HG02571 (cell line): ENCODE measurements around the gene SEMA6A.

Experiments
- ATAC-seq: cut with Tn5 transposase; IDR thresholded peaks from one replicate; pipeline ENCODE4 v1.9.1; 2021; ENCODE audit warnings: mild to moderate bottlenecking, moderate library complexity; ENCODE audit not compliant: unreplicated experiment

Gene SEMA6A, protein sequence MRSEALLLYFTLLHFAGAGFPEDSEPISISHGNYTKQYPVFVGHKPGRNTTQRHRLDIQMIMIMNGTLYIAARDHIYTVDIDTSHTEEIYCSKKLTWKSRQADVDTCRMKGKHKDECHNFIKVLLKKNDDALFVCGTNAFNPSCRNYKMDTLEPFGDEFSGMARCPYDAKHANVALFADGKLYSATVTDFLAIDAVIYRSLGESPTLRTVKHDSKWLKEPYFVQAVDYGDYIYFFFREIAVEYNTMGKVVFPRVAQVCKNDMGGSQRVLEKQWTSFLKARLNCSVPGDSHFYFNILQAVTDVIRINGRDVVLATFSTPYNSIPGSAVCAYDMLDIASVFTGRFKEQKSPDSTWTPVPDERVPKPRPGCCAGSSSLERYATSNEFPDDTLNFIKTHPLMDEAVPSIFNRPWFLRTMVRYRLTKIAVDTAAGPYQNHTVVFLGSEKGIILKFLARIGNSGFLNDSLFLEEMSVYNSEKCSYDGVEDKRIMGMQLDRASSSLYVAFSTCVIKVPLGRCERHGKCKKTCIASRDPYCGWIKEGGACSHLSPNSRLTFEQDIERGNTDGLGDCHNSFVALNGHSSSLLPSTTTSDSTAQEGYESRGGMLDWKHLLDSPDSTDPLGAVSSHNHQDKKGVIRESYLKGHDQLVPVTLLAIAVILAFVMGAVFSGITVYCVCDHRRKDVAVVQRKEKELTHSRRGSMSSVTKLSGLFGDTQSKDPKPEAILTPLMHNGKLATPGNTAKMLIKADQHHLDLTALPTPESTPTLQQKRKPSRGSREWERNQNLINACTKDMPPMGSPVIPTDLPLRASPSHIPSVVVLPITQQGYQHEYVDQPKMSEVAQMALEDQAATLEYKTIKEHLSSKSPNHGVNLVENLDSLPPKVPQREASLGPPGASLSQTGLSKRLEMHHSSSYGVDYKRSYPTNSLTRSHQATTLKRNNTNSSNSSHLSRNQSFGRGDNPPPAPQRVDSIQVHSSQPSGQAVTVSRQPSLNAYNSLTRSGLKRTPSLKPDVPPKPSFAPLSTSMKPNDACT

DNA sequence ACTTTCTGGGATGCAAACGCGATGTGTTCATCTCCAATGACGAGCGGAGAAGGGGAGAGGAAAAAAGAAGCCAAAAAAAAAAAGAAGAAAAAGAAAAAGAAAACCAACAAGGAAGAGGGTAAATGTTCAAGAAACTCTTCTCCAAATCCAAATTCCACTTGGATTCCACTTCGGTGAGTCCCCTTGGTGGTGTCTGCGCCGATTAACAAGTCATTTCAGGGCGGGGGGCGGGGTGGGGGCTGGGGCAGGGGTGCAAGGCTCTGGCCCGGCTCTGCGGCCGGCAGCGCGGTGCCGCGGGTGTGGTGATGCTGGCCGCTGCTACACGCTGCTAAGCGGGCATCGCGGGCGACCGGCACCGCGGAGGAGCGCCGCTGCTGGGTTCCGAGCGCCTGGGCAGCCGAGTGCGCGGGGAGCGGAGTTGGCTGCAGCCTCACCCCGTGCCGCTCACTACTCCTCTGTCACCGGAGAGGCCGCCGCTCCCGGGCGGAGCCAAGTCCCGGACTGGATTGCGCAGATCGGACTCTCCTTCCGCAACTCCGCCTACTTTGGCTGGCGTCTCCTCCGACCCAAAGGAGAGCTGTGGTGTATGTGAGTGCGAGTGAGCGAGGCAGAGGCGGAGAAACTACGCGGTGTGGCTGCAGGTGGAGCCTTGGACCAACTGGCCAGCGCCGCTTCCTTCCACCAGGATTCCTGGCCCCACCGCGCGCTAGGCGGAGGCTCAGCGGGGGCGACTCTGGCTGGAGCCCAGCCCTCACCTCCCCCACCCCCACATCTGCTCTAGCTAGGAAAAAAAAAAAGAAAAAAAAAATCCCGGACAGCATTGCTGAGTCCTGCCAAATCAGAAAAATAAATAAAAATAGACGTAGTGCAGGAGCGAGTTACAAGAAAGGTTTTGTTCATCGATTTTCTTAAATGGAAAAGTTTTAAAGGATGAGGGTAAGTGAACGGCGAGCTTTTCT, at the start of gene SEMA6A:
TSS of gene SEMA6A (minus strand) at position 457 of the 959 bp plus-strand sequence. CDS start 69,879 bp downstream, outside the sequence.
- peak; percentile 52 for ATAC-seq

DNA sequence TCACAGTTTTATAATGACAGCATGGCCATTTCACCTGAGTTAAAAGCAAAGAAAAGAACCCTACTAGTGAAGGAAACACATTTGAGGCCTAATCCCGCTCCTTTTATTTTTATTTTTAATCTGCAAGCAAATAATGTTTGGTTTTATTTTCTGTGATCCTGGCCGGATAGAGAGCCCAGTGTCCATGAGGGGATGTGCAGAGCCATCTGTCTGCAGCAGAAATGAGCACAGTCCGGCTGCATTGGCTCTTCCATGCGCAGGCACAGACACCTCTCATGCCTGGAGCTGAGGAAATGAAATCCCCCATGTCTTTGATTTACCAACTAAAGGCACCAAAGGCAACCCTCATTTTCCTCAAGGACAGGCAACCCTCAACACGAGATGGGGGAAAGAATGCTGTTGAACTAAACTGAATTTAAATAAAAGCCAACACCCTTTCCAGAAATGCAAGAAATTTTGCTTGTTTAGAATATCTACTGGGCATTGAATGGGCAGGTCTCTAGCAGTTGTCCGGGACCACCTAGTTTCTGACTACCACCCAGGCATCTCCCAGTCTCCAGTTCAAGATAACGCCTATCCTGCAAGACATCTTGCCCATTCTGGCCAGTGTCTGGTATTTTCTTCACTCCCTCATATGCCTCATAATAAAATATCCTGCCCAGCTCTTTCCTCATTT, 47.9 kb upstream of the SEMA6A start:
- ATAC-seq = no peak

DNA sequence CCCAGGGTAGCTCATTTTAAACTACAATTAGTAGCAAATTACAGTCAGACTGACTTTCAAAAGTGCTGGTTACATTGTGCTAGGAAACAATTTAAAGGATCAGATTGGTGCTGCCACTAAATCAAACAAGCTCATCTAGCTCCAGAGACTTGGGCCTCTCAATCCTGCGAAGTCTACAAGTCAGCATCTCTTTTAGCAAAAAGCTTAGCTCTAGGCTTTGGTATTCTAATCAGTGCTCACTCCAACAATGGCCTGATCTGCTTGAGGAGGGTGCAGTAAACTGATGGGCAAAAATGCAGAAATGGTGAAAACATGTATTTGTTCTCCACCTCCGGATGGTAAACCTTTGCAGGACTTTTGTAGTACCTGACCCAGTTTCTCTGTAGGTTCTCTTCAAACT, 47.0 kb upstream of the SEMA6A start:
- no peak for ATAC-seq

DNA sequence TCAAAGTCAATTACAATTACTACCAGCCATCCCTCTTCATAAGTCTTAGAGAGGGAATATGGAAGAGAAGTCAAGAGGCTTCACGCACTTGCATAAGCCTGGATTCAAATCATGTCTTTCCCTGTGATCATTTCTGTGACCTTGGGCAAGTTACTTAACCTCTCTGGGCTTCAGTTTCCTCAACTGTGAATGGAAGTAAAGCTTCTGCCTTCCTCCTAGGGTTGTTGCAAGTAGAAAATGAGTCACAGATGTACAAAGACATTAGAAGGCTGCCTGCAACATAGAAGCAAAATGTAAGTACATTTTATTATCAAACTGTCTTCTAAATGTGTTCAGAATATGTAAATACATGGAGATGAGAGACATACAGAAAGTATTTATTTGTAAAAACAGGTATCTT, 42.3 kb upstream of the SEMA6A start:
- no peak for ATAC-seq

DNA sequence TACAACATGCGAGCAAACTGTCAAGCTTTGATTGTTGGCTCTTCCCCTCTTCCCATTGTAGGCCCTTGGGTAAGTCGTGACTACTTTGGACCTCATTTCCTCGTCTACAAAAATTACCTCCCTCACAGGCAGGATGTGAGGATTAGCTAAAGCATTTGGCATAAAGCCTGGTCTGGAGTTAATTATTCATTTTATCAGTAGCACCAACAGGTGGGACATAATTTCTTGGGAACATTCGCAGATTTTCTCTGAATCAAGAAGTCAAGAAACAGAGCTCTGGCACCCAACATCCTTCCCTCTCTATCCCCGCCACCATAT, 39.9 kb upstream of the SEMA6A start:
- ATAC-seq = no peak

DNA sequence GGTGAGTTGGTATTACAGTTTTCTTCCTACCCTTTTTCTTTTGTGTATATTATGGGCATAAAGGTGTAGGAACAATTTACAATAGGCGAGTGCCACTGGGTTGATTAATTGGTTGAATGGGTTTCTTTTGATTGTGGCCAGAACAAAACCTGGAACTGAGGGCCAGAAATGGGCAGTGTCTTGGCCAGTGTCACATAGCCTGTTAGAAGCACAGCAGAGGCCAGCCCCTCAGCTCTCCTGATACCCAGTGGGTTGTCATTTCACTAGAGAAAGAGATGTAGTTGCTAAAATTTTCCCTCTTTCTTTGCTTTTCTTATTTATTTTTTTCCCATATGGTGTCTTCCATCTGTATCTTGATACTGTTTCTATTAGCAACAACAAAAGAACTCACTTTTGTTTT, 38.8 kb upstream of the SEMA6A start:
- ATAC-seq = peak; percentile 31

DNA sequence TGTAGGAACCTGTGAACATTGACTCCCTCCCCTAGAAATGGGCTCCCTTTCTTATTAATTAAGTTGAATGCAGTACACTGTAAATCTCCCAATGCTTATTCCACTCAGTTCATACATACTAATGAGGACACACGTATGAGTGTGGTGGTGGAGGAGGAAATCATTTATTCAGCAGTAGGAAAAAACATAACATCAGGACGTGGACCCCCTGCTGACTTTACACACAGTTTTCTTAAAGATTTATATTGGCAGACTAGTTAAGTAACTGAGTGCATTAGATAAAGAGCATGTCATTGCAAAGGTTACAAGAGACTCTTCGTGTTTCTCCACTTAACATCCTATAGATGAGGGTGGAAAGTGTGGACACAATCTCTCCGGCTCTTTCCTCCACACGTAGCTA, 37.8 kb upstream of the SEMA6A start:
- no peak for ATAC-seq

DNA sequence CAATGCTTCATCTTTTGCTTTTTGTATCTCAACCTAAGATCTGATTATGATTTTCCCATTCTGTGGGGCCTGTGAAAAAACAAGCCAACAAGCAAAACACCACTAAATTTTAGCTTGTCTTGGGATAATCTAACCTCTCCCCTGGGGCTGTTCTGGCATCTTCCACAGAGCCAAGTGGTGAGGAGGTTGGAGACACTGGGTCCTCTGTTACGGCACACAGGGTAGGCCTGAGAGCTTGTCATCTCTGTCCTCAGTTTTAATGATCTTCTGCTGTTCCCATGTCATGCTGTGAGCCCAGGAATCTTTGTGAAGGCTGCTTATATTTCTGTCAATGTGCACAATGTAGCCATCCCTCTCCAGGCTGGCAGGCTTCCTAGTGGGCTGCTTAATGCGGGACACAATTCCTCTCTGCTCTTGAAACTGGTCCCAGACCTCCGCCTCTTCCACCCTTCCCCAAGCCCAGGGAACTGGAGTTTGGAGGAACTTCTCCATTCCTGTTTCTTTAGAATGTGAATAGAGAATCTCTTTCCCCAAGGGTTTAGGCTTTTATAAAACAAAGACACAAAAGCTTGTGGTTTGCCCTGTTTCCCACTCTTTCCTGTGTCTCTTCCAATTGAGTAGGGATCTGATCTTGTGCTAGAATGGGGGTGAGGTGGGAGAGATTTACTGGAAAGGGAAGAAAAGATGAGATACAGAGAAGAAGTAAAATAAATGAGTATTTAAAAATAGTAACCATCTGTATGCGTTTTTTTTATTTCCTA, 30.9 kb upstream of the SEMA6A start:
- no peak for ATAC-seq

DNA sequence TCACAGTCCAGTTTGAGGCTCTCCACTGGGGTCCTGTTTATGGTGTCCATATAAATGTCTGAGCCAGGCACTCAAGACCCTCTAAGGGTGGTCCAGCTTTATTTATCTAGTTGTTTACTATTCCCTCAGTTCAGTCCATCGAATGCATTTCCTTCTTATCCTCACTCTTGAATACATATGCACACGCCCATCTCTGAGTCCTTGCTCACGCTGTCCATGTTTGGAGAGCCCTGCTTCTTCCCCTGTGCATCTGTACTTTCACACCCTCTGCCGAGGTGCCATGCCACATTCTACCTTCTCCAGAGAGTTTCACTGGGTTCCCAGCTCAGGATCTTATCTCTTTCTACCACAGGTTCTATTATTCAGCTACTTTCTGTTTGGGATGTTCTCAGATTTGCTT, 30.2 kb upstream of the SEMA6A start:
- ATAC-seq = no peak

DNA sequence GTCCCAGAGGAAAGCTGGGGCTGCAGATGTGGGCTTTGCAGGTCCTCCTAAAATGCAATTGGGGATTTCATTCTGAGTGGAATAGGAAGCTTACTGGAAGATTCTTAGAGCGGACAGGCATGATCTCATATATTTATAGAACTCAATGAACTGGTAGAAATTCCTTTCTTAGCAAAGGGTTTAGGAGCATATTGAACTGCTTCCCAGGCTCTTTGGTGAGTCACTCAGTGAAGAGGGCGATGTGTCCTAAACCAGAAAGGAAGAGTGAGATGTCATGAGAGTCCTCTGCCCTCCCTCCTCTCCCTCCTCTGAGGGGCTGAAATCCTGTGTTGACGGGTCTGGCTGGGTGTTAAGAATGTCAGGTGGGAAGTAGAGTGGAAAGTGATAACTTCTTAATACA, 26.3 kb upstream of the SEMA6A start:
- no peak for ATAC-seq

DNA sequence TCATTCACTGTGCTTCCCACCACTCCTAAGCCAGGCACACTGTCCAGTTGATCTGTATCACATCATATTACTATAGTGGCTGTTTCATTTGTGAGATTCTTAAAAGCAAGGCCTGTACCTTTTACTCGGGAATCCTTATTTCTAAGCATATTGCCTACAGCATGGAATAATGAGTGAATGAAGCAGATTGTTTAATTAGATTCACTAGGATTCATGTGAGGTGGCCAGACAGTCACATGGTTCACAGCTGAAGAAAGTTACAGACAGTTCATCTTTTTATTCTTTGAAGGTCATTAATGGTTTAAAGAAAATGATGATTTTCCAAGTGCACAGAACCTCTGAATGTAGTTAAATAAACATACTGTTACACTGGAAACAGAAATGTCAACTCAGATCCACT, 24.3 kb upstream of the SEMA6A start:
- ATAC-seq = no peak

DNA sequence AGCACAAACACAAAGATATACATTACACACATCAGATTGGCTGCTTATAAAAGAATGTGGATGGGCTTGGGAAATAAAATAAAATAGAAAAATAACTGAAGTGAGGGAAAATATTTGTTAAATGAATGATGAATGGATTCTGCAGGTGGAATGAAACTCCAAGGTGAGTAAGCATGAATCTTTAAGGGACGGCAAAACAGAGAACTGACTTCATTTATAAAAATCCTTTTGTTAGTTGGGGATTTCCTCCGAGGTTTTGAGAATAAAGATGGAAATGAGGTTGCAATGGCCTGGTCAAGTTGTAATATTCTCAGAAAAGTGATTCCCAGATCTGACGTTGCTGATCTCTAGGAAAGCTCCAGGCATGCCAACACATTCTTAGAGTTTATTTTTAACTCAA, 20.9 kb upstream of the SEMA6A start:
- no peak for ATAC-seq

DNA sequence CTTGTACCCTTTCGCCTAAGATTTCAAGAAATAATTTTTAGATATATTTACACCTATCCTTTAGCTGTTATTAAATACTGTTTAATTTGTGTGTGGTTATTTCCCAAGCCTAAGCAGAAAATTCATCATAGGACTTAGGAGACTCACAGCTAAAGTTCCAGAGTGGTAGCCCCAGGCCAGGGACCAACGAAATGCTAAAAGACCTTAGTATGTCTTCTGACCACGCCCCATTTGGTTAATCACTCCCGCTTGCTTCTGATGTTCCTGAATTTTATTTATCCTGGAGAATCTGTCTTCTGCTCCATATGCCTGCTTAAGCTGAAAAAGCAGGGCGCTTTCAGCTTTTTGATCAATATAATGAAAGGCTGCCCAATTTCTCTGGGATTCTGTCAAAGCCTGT, 18.7 kb upstream of the SEMA6A start:
- no peak for ATAC-seq

DNA sequence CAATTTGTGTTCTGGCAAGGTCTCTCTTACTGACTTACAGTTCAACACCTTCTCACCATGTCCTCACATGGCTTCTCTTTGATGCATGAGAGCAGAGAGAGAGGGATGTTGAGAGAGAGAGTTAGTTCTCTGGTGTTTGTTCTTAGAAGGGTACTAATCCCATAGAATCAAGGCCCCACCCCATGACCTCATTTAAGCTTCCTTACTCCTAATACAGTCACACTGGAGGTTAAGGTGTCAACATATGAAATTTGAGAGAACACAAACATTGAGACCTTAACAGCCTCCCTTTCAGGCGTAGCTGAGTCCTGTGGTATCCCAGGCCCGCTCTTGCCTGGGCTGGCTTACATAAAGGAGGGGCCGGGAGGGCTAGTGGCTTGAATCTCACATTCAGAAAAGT, 10.6 kb upstream of the SEMA6A start:
- ATAC-seq = no peak

DNA sequence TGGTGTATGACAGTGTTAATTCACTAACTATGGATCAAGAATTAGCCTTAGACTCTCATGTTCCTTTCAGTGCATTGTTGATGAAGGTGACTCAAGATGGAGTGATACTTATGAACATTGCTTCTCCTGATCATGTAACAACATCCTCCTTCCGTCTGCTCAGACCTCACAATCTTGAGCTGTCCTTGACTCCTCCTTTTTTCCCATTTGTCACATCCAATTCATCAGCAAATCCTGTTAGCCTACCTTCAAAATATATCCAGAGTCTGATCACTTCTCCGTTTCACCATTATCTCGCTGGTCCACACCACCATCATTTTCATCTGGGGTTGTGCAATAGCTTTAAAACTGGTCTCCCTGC, 9.2 kb upstream of the SEMA6A start:
- no peak for ATAC-seq

DNA sequence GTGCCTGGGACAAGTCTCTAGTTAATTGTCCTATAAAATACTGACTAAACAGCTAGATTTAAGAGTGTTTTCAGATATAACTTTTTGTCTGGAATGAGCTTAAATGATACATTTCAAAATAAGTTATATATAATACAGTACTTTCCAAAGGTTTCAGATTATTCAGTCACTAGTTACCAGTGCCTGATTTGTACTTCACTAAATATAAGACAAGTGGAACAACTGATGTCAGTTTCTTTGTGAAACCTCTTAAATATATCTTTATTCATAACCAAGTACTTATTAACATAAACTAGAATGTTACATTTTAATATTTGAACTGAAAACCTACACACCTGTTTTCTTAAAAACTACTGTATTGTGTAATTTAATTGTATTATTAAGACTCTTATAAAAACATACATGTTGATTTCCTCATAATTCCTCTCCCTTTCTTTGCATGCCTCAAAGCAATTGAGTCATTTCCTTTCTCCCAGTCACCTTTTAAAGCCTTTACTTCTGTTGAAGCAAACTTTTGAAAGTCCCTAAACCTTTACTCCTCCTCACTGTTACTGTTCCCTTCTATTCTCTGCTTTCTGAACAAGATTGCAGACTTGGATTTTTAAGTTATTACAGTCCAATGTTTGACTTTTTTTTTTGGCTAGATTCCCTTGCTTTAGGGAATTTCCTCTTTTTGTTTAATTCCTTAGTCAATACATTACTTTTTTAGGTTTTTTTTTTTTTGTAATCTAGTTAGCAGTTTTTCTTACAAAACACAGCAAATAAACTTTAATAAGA, 8.7 kb upstream of the SEMA6A start:
- no peak for ATAC-seq

DNA sequence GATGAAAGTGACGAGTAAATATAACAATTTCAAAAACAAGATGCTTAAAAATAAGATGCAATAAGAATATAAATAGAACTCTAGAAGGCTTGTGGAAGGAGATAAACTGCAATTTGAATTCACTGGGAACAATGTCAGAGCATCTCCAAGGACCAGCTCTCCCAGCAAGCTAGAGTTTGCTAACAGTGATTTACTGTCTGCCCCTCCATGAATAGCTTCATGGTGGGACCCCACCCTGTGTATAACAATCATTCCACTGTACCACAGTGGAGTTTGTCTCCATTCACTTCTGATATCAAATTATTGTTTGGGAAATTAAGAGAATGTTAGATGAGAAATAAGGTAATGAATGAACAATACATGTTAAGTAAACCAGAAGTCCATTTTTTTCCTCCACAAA, 7.3 kb upstream of the SEMA6A start:
- no peak for ATAC-seq

DNA sequence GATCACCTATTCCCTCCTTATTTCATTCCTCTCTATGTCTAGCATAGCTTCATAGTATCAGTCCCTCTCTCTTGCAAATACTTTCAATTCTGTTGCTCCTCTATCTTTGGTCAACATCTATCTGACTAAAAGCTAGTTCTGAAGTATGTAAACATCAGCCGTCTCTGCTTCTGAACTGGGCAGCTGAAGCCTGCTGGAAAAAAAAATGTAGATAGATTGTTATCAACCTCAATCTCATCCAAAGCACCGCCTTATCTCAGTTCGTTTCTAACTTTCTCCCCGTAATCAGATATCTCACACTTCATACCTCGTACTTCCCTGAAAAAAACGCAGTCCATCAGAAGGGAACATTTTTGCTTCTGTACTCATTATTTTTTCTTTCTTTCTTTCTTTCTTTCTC, 4.5 kb upstream of the SEMA6A start:
- ATAC-seq = no peak

DNA sequence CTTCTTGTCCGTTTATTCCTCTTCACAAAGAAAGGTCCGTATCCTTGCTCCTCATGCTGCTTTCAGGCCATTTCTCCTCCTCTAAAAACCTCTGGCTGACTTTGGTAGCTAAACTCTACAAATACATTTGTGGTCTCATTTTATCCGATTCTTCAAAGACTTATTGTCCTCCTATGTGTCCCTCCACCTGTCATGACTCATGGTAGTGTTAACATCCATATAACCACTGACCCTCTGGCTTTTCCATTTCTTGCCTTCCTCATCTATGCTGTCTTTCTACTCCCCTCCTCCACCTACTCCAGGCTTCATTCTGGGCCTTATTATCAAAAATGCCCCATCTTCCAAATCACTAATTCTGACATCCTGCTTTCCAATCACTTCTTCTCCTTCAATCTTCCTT, 4.1 kb upstream of the SEMA6A start:
- ATAC-seq = no peak
